Measurements from ENCODE around the gene HSD17B3. TPM values are rescaled to one million over a fixed set of nuclear protein-coding genes. Genes with fewer than 3 reads are reported as not detected.
"Not testable (repeated sequence)": the region's sequence is repeated elsewhere in the genome, so short reads cannot be mapped to it uniquely, and the experiment has no call there.

The HSD17B3 gene
- polyA plus RNA-seq, 1 donor (not counting 4 experiments of a cell fraction or from before 2014, with no cell fraction given), result 0.17 TPM

DNA sequence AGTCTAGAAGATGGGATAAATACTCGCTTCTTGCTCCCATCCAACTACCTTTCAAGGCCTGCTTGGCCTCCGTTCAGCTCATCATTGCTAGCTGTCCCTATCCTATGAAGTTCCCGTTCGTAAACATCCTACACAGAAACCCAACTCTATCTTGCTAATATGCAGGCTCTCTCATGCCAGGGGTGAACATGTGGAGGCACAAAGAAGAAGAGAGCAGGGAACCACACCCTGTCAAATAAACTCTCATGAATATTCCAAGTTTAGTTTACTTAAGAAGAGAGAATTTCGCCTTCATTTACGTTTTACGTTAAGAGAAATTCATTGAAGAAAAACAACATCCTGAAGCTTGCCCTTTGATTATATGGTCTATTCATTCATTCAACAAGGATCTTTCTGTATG is 7.9 kb upstream of the HSD17B3 start:
- FAIRE-seq (no peak), DNase-seq (ENCODE audit: low read depth, low spot score) (no peak)
- Histone ChIP-seq H3K4me2 (ENCODE audit: control insufficient read depth, extremely low read depth, insufficient read depth, low read depth, low read length) (no peak overlapping the region), H2AFZ (ENCODE audit: control insufficient read depth, low read length) (no peak overlapping the region), H3K27ac (ENCODE audit: control insufficient read depth, insufficient read depth, low read length) (no peak overlapping the region), H3K27me3 (ENCODE audit: control insufficient read depth, extremely low read depth, insufficient read depth, low read length) (peaks cover 41% of the 10 kb centered on the region), H3K79me2 (ENCODE audit: control insufficient read depth, insufficient read depth, low read length) (no peaks in the 10 kb centered on the region), H4K20me1 (ENCODE audit: control insufficient read depth, extremely low read depth, insufficient read depth, low read length) (no peaks in the 10 kb centered on the region), H3K9ac (ENCODE audit: control insufficient read depth, extremely low read depth, insufficient read depth, low read length) (no peak overlapping the region), H3K9me3 (ENCODE audit: control insufficient read depth, low read depth, low read length) (peaks cover 17% of the 10 kb centered on the region), H3K9me1 (ENCODE audit: control insufficient read depth, extremely low read depth, insufficient read depth, low read length) (no peaks in the 10 kb centered on the region), H3K4me3 (ENCODE audit: control insufficient read depth in 2 of 3, extremely low read depth in 1 of 3, insufficient read depth in 2 of 3, low read depth in 1 of 3, low read length in 3 of 3) (no peak overlapping the region), H3K36me3 (ENCODE audit: control insufficient read depth in 2 of 2, extremely low read depth in 1 of 2, insufficient read depth in 2 of 2, low read length in 2 of 2) (no peaks in the 10 kb centered on the region), H3K4me1 (ENCODE audit: control insufficient read depth, extremely low read depth, insufficient read depth, low read length) (no peaks in the 10 kb centered on the region)
- dilution Hi-C loops (cut with MboI; ENCODE audit: extremely low pct_ligation_motif_present, low sequenced_read_pairs), result no loop called here
- TF ChIP-seq, protein P1, sequence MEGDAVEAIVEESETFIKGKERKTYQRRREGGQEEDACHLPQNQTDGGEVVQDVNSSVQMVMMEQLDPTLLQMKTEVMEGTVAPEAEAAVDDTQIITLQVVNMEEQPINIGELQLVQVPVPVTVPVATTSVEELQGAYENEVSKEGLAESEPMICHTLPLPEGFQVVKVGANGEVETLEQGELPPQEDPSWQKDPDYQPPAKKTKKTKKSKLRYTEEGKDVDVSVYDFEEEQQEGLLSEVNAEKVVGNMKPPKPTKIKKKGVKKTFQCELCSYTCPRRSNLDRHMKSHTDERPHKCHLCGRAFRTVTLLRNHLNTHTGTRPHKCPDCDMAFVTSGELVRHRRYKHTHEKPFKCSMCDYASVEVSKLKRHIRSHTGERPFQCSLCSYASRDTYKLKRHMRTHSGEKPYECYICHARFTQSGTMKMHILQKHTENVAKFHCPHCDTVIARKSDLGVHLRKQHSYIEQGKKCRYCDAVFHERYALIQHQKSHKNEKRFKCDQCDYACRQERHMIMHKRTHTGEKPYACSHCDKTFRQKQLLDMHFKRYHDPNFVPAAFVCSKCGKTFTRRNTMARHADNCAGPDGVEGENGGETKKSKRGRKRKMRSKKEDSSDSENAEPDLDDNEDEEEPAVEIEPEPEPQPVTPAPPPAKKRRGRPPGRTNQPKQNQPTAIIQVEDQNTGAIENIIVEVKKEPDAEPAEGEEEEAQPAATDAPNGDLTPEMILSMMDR (optimal IDR thresholded peaks at IDR 0.05 in 1 of 3, IDR thresholded peaks at IDR 0.05 in 1 of 3, conservative IDR thresholded peaks at IDR 0.05 in 1 of 3; ENCODE audit: extremely low read depth in 1 of 3, insufficient read depth in 2 of 3, low read length in 3 of 3), result no peak
- TF ChIP-seq EZH2 (IDR thresholded peaks at IDR 0.05; ENCODE audit: low read length), result no peak

DNA sequence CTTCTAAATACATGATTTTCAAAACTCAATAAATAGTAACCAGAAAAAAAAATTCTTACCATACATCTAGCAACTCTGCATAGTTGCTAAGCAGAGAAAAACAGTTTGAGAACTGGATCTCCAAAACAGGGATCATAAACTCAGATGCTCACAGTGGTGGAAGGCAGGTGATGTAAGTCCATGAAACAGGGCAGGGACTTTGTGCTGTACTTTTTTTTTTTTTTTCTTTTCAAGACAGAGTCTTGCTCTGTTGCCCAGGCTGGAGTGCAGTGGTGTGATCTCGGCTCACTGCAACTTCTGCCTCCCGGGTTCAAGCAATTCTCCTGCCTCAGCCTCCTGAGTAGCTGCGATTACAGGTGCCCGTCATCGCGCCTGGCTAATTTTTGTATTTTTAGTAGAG is 5.0 kb upstream of the HSD17B3 start:
- H3K9ac ChIP-seq (ENCODE audit: control insufficient read depth, extremely low read depth, insufficient read depth, low read length); H3K4me3 ChIP-seq (ENCODE audit: control insufficient read depth in 2 of 3, extremely low read depth in 1 of 3, insufficient read depth in 2 of 3, low read depth in 1 of 3, low read length in 3 of 3); H3K27ac ChIP-seq (ENCODE audit: control insufficient read depth, insufficient read depth, low read length); H3K79me2 ChIP-seq (ENCODE audit: control insufficient read depth, insufficient read depth, low read length); H3K4me1 ChIP-seq (ENCODE audit: control insufficient read depth, extremely low read depth, insufficient read depth, low read length); dilution Hi-C loops (cut with MboI; ENCODE audit: extremely low pct_ligation_motif_present, low sequenced_read_pairs); H4K20me1 ChIP-seq (ENCODE audit: control insufficient read depth, extremely low read depth, insufficient read depth, low read length); DNase-seq (ENCODE audit: low read depth, low spot score); H3K4me2 ChIP-seq (ENCODE audit: control insufficient read depth, extremely low read depth, insufficient read depth, low read depth, low read length); H3K9me3 ChIP-seq (ENCODE audit: control insufficient read depth, low read depth, low read length); FAIRE-seq; H3K36me3 ChIP-seq (ENCODE audit: control insufficient read depth in 2 of 2, extremely low read depth in 1 of 2, insufficient read depth in 2 of 2, low read length in 2 of 2); H3K9me1 ChIP-seq (ENCODE audit: control insufficient read depth, extremely low read depth, insufficient read depth, low read length); H2AFZ ChIP-seq (ENCODE audit: control insufficient read depth, low read length): not testable (repeated sequence)
- H3K27me3 ChIP-seq (ENCODE audit: control insufficient read depth, extremely low read depth, insufficient read depth, low read length), result peaks cover 45% of the 10 kb centered on the region

DNA sequence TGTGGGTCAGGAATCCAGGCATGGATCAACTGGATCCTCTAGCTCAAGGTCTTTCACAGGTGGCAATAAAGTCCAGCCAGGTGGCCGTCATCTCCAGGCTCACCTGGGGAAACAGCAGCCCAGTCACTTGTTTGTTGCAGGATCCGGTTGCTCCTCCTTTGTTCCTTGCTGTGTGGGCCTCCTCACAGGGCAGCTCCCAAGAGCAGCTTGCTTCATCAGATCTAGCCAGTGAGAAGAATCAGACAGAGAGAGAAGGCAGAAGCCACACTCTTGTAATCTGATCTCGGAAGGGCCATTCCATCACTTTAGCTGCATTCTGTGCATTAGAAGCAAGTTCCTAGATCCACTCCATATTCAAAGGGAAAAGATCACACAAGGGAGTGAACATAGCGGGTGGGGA is 3.2 kb upstream of the HSD17B3 start:
- H3K4me3 ChIP-seq (ENCODE audit: control insufficient read depth in 2 of 3, extremely low read depth in 1 of 3, insufficient read depth in 2 of 3, low read depth in 1 of 3, low read length in 3 of 3), result no peak overlapping the region
- no peak overlapping the region for H3K27ac ChIP-seq (ENCODE audit: control insufficient read depth, insufficient read depth, low read length)
- H3K36me3 ChIP-seq (ENCODE audit: control insufficient read depth in 2 of 2, extremely low read depth in 1 of 2, insufficient read depth in 2 of 2, low read length in 2 of 2), result no peaks in the 10 kb centered on the region
- H3K79me2 ChIP-seq (ENCODE audit: control insufficient read depth, insufficient read depth, low read length), result no peaks in the 10 kb centered on the region
- peaks cover 36% of the 10 kb centered on the region for H3K27me3 ChIP-seq (ENCODE audit: control insufficient read depth, extremely low read depth, insufficient read depth, low read length)
- FAIRE-seq (no peak), DNase-seq (ENCODE audit: low read depth, low spot score) (no peak)
- H3K9me3 ChIP-seq (ENCODE audit: control insufficient read depth, low read depth, low read length), result no peaks in the 10 kb centered on the region
- no peak overlapping the region for H3K4me2 ChIP-seq (ENCODE audit: control insufficient read depth, extremely low read depth, insufficient read depth, low read depth, low read length)
- dilution Hi-C loops (cut with MboI; ENCODE audit: extremely low pct_ligation_motif_present, low sequenced_read_pairs), result no loop called here
- H3K9me1 ChIP-seq (ENCODE audit: control insufficient read depth, extremely low read depth, insufficient read depth, low read length), result no peaks in the 10 kb centered on the region
- H3K9ac ChIP-seq (ENCODE audit: control insufficient read depth, extremely low read depth, insufficient read depth, low read length), result no peak overlapping the region
- no peak overlapping the region for H2AFZ ChIP-seq (ENCODE audit: control insufficient read depth, low read length)
- peaks cover 7% of the 10 kb centered on the region for H3K4me1 ChIP-seq (ENCODE audit: control insufficient read depth, extremely low read depth, insufficient read depth, low read length)
- no peak for TF ChIP-seq EZH2 (IDR thresholded peaks at IDR 0.05; ENCODE audit: low read length)
- TF ChIP-seq, protein P1 (optimal IDR thresholded peaks at IDR 0.05 in 1 of 3, IDR thresholded peaks at IDR 0.05 in 1 of 3, conservative IDR thresholded peaks at IDR 0.05 in 1 of 3; ENCODE audit: extremely low read depth in 1 of 3, insufficient read depth in 2 of 3, low read length in 3 of 3), result no peak
- no peaks in the 10 kb centered on the region for H4K20me1 ChIP-seq (ENCODE audit: control insufficient read depth, extremely low read depth, insufficient read depth, low read length)
